HEK293 (cell line): Measurements from ENCODE around the gene ABI3BP.

Source experiments
- CTCF ChIA-PET: fragments of 350-600 bp; formaldehyde crosslinking; extraction: SDS; loops from one replicate; lab custom pipeline; 2021; ENCODE audit warnings: antibody characterized with exemption; lab: Yijun Ruan, JAX
- POLR2A ChIA-PET: fragments of 300-600 bp; formaldehyde crosslinking; extraction: SDS; loops from one replicate; lab custom pipeline; 2020; ENCODE audit warnings: antibody characterized with exemption, inconsistent platforms; lab: Yijun Ruan, JAX
- H3K27ac ChIP-seq: fragments of 200-500 bp; sonication (Bioruptor generic); 2 replicates; pipeline ENCODE4 v1.5.1; 2014; ENCODE audit warnings: low read depth, low read length, control low read depth, inconsistent platforms; ENCODE audit errors: extremely low read depth
- H3K36me3 ChIP-seq, 2 experiments: fragments of 200-500 bp in 1 of 2; sonication (Bioruptor generic) in 1 of 2; 1 replicate in 1 of 2; 2 replicates in 1 of 2; pipeline ENCODE4 v1.5.1; 2014 to 2017; ENCODE audit warnings: inconsistent platforms in 2 of 2, low read length in 2 of 2; ENCODE audit not compliant: control insufficient read depth in 2 of 2, insufficient read depth in 1 of 2
- H3K4me1 ChIP-seq: fragments of 200-500 bp; sonication (Bioruptor generic); 2 replicates; pipeline ENCODE4 v1.5.1; 2014; ENCODE audit warnings: mild to moderate bottlenecking, low read length, inconsistent platforms; ENCODE audit not compliant: control insufficient read depth, insufficient read depth
- H3K4me3 ChIP-seq: 2 replicates; pipeline ENCODE4 v1.5.1; 2011; ENCODE audit warnings: low read depth, mild to moderate bottlenecking, control low read depth, low read length, moderate library complexity
- H3K9me3 ChIP-seq: fragments of 200-500 bp; sonication (Bioruptor generic); 2 replicates; pipeline ENCODE4 v1.5.1; 2014; ENCODE audit warnings: low read depth, low read length, inconsistent platforms; ENCODE audit not compliant: control insufficient read depth, insufficient read depth
- MYNN ChIP-seq: fragments of 450-650 bp; formaldehyde crosslinking; IDR thresholded peaks from 2 replicates; pipeline ENCODE4 v1.5.1; 2016; ENCODE audit warnings: missing biosample characterization, missing genetic modification characterization, borderline replicate concordance
- MZF1 ChIP-seq: fragments of 450-650 bp; formaldehyde crosslinking; IDR thresholded peaks from 2 replicates; pipeline ENCODE4 v1.5.1; 2017; ENCODE audit warnings: missing biosample characterization, missing genetic modification characterization, borderline replicate concordance
- ZEB2 ChIP-seq: fragments of 450-650 bp; formaldehyde crosslinking; IDR thresholded peaks from 2 replicates; pipeline ENCODE4 v1.5.1; 2016; ENCODE audit warnings: missing biosample characterization, missing genetic modification characterization
- ZFP3 ChIP-seq: fragments of 450-650 bp; formaldehyde crosslinking; IDR thresholded peaks from 2 replicates; pipeline ENCODE4 v1.5.1; 2016; ENCODE audit warnings: low read depth, missing biosample characterization, missing genetic modification characterization
- ZFP41 ChIP-seq: fragments of 450-650 bp; formaldehyde crosslinking; IDR thresholded peaks from 2 replicates; pipeline ENCODE4 v1.5.1; 2016; ENCODE audit warnings: missing biosample characterization, missing genetic modification characterization, borderline replicate concordance
- ZNF292 ChIP-seq: fragments of 450-650 bp; formaldehyde crosslinking; IDR thresholded peaks from 2 replicates; pipeline ENCODE4 v1.5.1; 2016; ENCODE audit warnings: low read depth, missing biosample characterization, missing genetic modification characterization, borderline replicate concordance
- ZNF510 ChIP-seq: fragments of 450-650 bp; formaldehyde crosslinking; IDR thresholded peaks from 2 replicates; pipeline ENCODE4 v1.5.1; 2018; ENCODE audit warnings: mild to moderate bottlenecking, missing genetic modification characterization, missing biosample characterization; ENCODE audit not compliant: insufficient replicate concordance
- ZNF701 ChIP-seq: fragments of 450-650 bp; formaldehyde crosslinking; IDR thresholded peaks from 2 replicates; pipeline ENCODE4 v1.5.1; 2016; ENCODE audit warnings: missing biosample characterization, missing genetic modification characterization
- ZNF76 ChIP-seq: fragments of 450-650 bp; formaldehyde crosslinking; IDR thresholded peaks from 2 replicates; pipeline ENCODE4; 2016; ENCODE audit warnings: low read depth, missing biosample characterization, missing genetic modification characterization, borderline replicate concordance
- TF ChIP-seq, protein P1 (sequence below): fragments of 450-650 bp; formaldehyde crosslinking; conservative IDR thresholded peaks from 2 replicates; pipeline ENCODE4 v1.5.1; 2016; ENCODE audit warnings: low read depth, missing biosample characterization, missing genetic modification characterization
- TF ChIP-seq, protein P2 (sequence below): fragments of 450-650 bp; formaldehyde crosslinking; IDR thresholded peaks from 2 replicates; pipeline ENCODE4 v1.5.1; 2016; ENCODE audit warnings: missing biosample characterization, missing genetic modification characterization, low read depth
- TF ChIP-seq, protein P3 (sequence below): fragments of 450-650 bp; formaldehyde crosslinking; IDR thresholded peaks from 2 replicates; pipeline ENCODE4 v1.5.1; 2016; ENCODE audit warnings: missing biosample characterization, missing genetic modification characterization

ABI3BP gene

DNA sequence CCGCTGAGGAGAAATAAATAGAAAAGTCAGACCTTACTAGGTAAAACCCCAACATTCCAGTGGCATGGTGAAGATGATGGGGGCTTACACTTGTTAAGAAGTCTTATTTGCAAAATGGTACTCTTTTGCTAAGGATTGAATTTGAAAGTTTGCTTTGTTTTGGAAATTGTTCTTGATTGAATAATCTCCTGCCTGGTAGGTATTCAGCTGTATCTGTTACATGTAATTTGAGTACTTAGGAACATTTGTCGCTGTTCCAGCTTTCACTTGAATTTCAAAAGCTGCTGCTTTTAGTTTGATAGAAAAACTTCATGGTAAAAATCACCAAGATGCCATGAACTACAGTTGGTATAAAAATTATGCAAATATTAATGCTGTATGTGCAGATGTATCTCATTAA lies 239.4 kb downstream of the ABI3BP start:
- TF ChIP-seq ZNF510 (no peak), ZFP3 (tag by site-specific recombination) (no peak), ZNF76 (tag by site-specific recombination) (no peak), MZF1 (tag by site-specific recombination) (no peak)
- TF ChIP-seq, all 188 proteins: peak for 0
- H3K4me3 ChIP-seq: no peak overlapping the region
- ChIA-PET POLR2A (no interaction called here), CTCF (interaction anchor here (0.6 kb wide), 2 partner anchors 28 to 636 kb away, joined by 4 read pairs; no protein-coding TSS in a partner anchor)
- H3K27ac ChIP-seq: no peak overlapping the region
- H3K36me3 ChIP-seq: peaks cover 0 to 50% of the 10 kb centered on the region in 2 experiments; a peak in 1 of 3 replicates
- no peaks in the 10 kb centered on the region for H3K4me1 ChIP-seq
- H3K9me3 ChIP-seq: no peaks in the 10 kb centered on the region

DNA sequence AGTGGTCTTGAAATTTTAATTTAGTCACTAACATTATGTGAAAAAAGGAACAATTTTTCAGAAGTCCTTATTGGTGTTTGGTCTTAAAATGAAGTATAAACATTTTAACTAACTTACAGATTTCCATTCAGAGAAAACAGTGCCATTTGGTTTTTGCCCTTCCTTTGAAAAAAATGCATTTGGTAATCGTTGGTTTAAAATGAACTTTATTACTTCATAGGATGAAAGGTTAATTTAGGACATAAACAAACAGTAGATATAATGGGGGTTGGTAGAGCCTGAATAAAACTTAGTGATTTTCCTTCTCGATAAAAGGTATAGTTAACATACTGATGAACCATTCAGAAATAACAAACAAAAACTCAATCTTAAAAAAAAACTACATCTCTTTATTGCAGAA lies 244.3 kb downstream of the ABI3BP start:
- Histone ChIP-seq H3K4me3 (no peak overlapping the region), H3K36me3 (peaks cover 9 to 86% of the 10 kb centered on the region in 2 experiments; a peak in 2 of 3 replicates), H3K9me3 (no peaks in the 10 kb centered on the region), H3K27ac (no peak overlapping the region), H3K4me1 (no peaks in the 10 kb centered on the region)
- POLR2A ChIA-PET: no interaction called here
- CTCF ChIA-PET: interaction anchor here (0.6 to 2.1 kb wide), 2 partner anchors 11 to 13 kb away, joined by 3 to 5 read pairs; no protein-coding TSS in a partner anchor
- TF ChIP-seq, protein P1, sequence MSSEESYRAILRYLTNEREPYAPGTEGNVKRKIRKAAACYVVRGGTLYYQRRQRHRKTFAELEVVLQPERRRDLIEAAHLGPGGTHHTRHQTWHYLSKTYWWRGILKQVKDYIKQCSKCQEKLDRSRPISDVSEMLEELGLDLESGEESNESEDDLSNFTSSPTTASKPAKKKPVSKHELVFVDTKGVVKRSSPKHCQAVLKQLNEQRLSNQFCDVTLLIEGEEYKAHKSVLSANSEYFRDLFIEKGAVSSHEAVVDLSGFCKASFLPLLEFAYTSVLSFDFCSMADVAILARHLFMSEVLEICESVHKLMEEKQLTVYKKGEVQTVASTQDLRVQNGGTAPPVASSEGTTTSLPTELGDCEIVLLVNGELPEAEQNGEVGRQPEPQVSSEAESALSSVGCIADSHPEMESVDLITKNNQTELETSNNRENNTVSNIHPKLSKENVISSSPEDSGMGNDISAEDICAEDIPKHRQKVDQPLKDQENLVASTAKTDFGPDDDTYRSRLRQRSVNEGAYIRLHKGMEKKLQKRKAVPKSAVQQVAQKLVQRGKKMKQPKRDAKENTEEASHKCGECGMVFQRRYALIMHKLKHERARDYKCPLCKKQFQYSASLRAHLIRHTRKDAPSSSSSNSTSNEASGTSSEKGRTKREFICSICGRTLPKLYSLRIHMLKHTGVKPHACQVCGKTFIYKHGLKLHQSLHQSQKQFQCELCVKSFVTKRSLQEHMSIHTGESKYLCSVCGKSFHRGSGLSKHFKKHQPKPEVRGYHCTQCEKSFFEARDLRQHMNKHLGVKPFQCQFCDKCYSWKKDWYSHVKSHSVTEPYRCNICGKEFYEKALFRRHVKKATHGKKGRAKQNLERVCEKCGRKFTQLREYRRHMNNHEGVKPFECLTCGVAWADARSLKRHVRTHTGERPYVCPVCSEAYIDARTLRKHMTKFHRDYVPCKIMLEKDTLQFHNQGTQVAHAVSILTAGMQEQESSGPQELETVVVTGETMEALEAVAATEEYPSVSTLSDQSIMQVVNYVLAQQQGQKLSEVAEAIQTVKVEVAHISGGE: no peak
- TF ChIP-seq, protein P2, sequence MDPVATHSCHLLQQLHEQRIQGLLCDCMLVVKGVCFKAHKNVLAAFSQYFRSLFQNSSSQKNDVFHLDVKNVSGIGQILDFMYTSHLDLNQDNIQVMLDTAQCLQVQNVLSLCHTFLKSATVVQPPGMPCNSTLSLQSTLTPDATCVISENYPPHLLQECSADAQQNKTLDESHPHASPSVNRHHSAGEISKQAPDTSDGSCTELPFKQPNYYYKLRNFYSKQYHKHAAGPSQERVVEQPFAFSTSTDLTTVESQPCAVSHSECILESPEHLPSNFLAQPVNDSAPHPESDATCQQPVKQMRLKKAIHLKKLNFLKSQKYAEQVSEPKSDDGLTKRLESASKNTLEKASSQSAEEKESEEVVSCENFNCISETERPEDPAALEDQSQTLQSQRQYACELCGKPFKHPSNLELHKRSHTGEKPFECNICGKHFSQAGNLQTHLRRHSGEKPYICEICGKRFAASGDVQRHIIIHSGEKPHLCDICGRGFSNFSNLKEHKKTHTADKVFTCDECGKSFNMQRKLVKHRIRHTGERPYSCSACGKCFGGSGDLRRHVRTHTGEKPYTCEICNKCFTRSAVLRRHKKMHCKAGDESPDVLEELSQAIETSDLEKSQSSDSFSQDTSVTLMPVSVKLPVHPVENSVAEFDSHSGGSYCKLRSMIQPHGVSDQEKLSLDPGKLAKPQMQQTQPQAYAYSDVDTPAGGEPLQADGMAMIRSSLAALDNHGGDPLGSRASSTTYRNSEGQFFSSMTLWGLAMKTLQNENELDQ (tag by site-specific recombination): no peak
- TF ChIP-seq, all 188 proteins: peak for 0

DNA sequence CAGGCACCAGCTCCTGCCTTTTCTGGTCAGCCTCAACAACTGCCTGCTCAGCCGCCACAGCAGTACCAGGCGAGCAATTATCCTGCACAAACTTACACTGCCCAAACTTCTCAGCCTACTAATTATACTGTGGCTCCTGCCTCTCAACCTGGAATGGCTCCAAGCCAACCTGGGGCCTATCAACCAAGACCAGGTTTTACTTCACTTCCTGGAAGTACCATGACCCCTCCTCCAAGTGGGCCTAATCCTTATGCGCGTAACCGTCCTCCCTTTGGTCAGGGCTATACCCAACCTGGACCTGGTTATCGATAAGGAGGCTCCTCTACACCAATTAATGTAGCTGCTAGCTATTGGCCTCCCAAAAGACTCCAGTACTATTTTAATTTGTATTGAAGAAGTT lies 245.0 kb downstream of the ABI3BP start:
- ChIA-PET CTCF (interaction anchor here (0.7 to 2.1 kb wide), 3 partner anchors 11 to 145 kb away, joined by 3 to 5 read pairs (median 4); no protein-coding TSS in a partner anchor), POLR2A (no interaction called here)
- TF ChIP-seq ZNF76 (tag by site-specific recombination): no peak
- no peak for TF ChIP-seq ZFP41
- no peak for TF ChIP-seq ZEB2
- TF ChIP-seq, protein P3, sequence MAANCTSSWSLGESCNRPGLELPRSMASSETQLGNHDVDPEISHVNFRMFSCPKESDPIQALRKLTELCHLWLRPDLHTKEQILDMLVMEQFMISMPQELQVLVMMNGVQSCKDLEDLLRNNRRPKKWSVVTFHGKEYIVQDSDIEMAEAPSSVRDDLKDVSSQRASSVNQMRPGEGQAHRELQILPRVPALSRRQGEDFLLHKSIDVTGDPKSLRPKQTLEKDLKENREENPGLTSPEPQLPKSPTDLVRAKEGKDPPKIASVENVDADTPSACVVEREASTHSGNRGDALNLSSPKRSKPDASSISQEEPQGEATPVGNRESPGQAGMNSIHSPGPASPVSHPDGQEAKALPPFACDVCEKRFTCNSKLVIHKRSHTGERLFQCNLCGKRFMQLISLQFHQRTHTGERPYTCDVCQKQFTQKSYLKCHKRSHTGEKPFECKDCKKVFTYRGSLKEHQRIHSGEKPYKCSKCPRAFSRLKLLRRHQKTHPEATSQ (tag by site-specific recombination): no peak
- no peak for TF ChIP-seq ZNF701 (tag by site-specific recombination)
- no peak for TF ChIP-seq MYNN (tag by site-specific recombination)
- no peak for TF ChIP-seq ZNF292 (tag by site-specific recombination)
- no peaks in the 10 kb centered on the region for H3K4me1 ChIP-seq
- H3K27ac ChIP-seq: no peak overlapping the region
- H3K9me3 ChIP-seq: no peaks in the 10 kb centered on the region
- H3K36me3 ChIP-seq: peaks cover 9 to 81% of the 10 kb centered on the region in 2 experiments; a peak in 2 of 3 replicates
- no peak overlapping the region for H3K4me3 ChIP-seq
